AG10803 (cell line): ENCODE measurements around the gene ABCC6.
"Not testable (repeated sequence)": the region's sequence is repeated elsewhere in the genome, so short reads cannot be mapped to it uniquely, and the experiment has no call there.

ENCODE experiments used
- DNase-seq: peaks from one replicate; pipeline ENCODE4 v3.0.0; 2010; ENCODE audit warnings: low read depth
- H3K4me3 ChIP-seq: 2 replicates; pipeline ENCODE4 v1.5.1; 2011; ENCODE audit warnings: mild to moderate bottlenecking, low read length, control low read depth
- CTCF ChIP-seq: conservative IDR thresholded peaks from 2 replicates; pipeline ENCODE4 v1.5.1; 2011; ENCODE audit warnings: mild to moderate bottlenecking, low read length, control low read depth, inconsistent platforms

ABCC6 gene

DNA sequence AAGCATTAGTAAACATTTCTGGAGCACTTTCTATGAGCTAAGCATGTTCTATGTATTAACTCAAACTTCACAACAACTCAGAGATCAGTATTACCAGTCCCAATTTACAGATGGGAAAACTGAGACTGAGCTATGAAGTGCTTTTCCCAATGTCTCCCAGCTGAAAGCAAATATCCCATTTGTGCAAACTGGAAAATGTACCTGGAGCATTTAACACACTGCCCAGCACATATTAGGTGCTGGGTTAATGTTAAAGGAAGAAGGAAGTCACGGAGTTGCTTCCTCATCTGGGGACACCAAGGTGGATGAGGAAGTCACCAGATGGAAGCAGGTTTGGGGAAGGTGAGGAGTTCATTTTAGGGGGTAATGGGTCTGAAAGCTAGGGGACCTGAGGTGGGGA is 66.1 kb downstream of the ABCC6 start:
- H3K4me3 ChIP-seq = no peak overlapping the region
- DNase-seq = no peak
- no peak for TF ChIP-seq CTCF

DNA sequence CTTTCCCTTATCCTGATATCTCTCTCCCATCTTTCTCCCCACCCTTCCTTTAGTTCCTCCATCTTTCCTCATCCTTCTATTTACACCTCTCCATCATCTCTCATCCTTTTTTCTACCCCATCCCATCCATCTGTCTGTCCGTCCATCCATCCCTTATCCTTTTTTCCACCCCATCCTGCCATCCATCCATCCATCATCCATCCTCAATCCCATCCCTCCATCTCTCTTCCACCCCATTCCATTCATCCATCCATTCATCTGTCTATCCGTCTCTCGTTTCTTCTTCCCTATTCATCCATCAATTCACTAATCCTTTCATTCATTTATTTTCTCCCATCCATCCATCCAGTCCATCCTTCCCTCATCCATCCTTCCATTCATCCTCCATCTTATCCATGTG is 68.1 kb downstream of the ABCC6 start:
- no peak for TF ChIP-seq CTCF
- DNase-seq = no peak
- no peak overlapping the region for H3K4me3 ChIP-seq

GRCh38 chr16:16154281-16154951 is 68.9 kb downstream of the ABCC6 start:
- H3K4me3 ChIP-seq = no peak overlapping the region

GRCh38 chr16:16153000-16153399 is 70.3 kb downstream of the ABCC6 start:
- H3K4me3 ChIP-seq, DNase-seq: not testable (repeated sequence)

More at GRCh38 chr16:16154281-16154951, 68.9 kb downstream of the ABCC6 start:
- DNase-seq = no peak
- TF ChIP-seq CTCF = no peak

- H3K4me3 ChIP-seq = no peak overlapping the region
- no peak for TF ChIP-seq CTCF
- no peak for DNase-seq
These were observed 72.0 kb downstream of the ABCC6 start for GRCh38 chr16:16151315-16151714.

DNA sequence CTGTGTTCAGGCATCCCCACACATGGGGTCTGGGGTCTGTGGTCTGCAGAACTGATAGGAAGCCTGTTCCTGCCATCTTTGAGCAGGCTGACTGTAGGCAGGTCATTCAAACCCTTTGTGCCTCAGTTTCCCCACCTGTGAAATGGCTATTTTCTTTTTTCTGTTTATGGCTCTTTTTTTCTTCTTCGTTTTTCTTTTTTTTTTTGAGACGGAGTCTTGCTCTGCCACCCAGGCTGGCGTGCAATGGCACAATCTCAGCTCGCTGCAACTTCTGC is 72.5 kb downstream of the ABCC6 start:
- no peak overlapping the region for H3K4me3 ChIP-seq
- no peak for TF ChIP-seq CTCF
- no peak for DNase-seq

- no peak overlapping the region for H3K4me3 ChIP-seq
- peak; percentile 62 for DNase-seq
- TF ChIP-seq CTCF = no peak
These were observed 73.0 kb downstream of the ABCC6 start for GRCh38 chr16:16150117-16150877.
